Measurements from ENCODE around the gene NDUFS6.

NDUFS6 gene

GRCh38 chr5:1833264-1834021 lies 32.2 kb downstream of the NDUFS6 start:
- H3K27ac ChIP-seq = no peak overlapping the region
- TF ChIP-seq ZFX (IDR thresholded peaks at IDR 0.05) = no peak
- TF ChIP-seq, protein P1, sequence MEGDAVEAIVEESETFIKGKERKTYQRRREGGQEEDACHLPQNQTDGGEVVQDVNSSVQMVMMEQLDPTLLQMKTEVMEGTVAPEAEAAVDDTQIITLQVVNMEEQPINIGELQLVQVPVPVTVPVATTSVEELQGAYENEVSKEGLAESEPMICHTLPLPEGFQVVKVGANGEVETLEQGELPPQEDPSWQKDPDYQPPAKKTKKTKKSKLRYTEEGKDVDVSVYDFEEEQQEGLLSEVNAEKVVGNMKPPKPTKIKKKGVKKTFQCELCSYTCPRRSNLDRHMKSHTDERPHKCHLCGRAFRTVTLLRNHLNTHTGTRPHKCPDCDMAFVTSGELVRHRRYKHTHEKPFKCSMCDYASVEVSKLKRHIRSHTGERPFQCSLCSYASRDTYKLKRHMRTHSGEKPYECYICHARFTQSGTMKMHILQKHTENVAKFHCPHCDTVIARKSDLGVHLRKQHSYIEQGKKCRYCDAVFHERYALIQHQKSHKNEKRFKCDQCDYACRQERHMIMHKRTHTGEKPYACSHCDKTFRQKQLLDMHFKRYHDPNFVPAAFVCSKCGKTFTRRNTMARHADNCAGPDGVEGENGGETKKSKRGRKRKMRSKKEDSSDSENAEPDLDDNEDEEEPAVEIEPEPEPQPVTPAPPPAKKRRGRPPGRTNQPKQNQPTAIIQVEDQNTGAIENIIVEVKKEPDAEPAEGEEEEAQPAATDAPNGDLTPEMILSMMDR (conservative IDR thresholded peaks at IDR 0.05) = no peak

DNA sequence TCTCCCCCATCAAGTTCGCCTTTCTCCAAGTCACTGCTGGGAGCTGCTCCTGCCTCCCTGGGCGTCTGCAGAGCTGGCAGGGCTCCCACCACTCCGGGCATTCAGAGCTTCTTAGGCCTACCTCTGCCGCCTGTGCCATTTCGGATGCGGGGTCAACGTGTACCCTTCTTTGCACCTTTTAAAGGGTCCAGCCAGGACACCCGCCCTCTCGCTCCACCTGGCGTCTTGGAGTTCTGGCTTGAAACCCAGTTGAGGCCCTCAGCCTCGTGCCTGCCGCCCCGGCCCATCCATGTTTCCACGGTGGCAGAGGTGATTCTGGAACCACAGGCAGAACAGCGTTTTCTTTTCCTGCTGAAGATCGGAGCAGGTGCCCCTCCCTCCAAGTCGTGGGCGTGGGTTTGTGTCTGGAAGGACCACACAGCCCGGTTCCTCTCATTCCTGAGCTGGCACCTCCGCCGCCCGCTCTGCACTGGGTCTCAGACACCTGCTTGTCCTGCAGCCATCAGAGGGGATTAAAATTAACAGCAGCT lies 32.9 kb downstream of the NDUFS6 start:
- no peak for TF ChIP-seq ZFX (IDR thresholded peaks at IDR 0.05)
- TF ChIP-seq, protein P1 (conservative IDR thresholded peaks at IDR 0.05) = no peak
- H3K27ac ChIP-seq = no peak overlapping the region

GRCh38 chr5:1834721-1835429 lies 33.7 kb downstream of the NDUFS6 start:
- TF ChIP-seq, protein P1 (conservative IDR thresholded peaks at IDR 0.05) = no peak
- TF ChIP-seq ZFX (IDR thresholded peaks at IDR 0.05) = no peak
- no peak overlapping the region for H3K27ac ChIP-seq

DNA sequence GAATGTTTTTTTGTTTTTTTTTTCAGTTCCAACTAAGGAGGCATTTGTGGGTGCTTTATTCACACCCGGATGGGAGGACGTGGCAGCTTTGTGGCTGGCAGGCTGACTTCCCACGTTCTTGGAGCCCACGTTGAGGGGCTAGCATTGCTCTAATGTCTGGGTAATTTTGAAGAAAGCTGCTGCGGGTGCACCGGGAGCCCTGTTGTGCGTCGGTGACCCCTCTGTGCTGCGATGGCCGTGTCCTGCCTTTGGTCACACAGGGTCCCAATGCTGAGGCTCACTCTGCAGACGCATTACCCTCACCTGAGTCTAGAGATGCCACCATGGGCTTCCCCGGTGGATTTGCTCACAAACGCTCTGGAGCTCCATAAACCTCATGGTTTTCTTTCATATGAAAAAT lies 34.2 kb downstream of the NDUFS6 start:
- H3K27ac ChIP-seq = no peak overlapping the region
- TF ChIP-seq, protein P1 (conservative IDR thresholded peaks at IDR 0.05) = no peak
- TF ChIP-seq ZFX (IDR thresholded peaks at IDR 0.05) = no peak

GRCh38 chr5:1836176-1836890 lies 35.1 kb downstream of the NDUFS6 start:
- no peak overlapping the region for H3K27ac ChIP-seq
- TF ChIP-seq, protein P1 (conservative IDR thresholded peaks at IDR 0.05) = no peak
- no peak for TF ChIP-seq ZFX (IDR thresholded peaks at IDR 0.05)

GRCh38 chr5:1836891-1837880 lies 36.0 kb downstream of the NDUFS6 start:
- no peak overlapping the region for H3K27ac ChIP-seq
- TF ChIP-seq ZFX (IDR thresholded peaks at IDR 0.05) = no peak
- TF ChIP-seq, protein P1 (conservative IDR thresholded peaks at IDR 0.05) = no peak
